Ovary (tissue), 9 donors: ENCODE measurements around the gene TPK1. TPM values are rescaled to one million over a fixed set of nuclear protein-coding genes. Genes with fewer than 3 reads are reported as not detected.

ENCODE experiments used
- DNase-seq, 5 donors: peaks; one replicate each; pipeline ENCODE4 v3.0.0-alpha.2; 2019 to 2020
- H3K27ac ChIP-seq, 2 donors: fragments of 200-600 bp; one replicate each; pipeline versions ENCODE4 v1.5.1 to v1.8.0; 2019 to 2022
- H3K27me3 ChIP-seq: fragments of 200-600 bp; one replicate; pipeline ENCODE4 v1.8.0; 2022
- H3K36me3 ChIP-seq: fragments of 200-600 bp; sonication (generic); one replicate; pipeline ENCODE4 v1.5.1; 2019
- H3K4me1 ChIP-seq: one replicate; pipeline ENCODE4 v1.8.1; 2013; ENCODE audit warnings: mild to moderate bottlenecking, moderate library complexity; ENCODE audit not compliant: insufficient read depth
- H3K4me3 ChIP-seq: fragments of 200-600 bp; sonication (generic); one replicate; pipeline ENCODE4 v1.5.1; 2017
- H3K9me3 ChIP-seq, 2 donors: fragments of 200-600 bp in 1 of 2; sonication (generic) in 1 of 2; one replicate each; pipeline versions ENCODE4 v1.5.1 to v1.8.1; 2013 to 2019; ENCODE audit warnings: mild to moderate bottlenecking in 1 of 2, moderate library complexity in 1 of 2
- CTCF ChIP-seq, 3 donors: fragments of 450-650 bp in 2 of 3; fragments of 200-600 bp in 1 of 3; IDR thresholded peaks; one replicate each; pipeline versions ENCODE4 v1.5.1 to v1.8.0; 2016 to 2022; ENCODE audit warnings: antibody characterized with exemption in 3 of 3, mild to moderate bottlenecking in 1 of 3
- EP300 ChIP-seq: sonication (generic); formaldehyde crosslinking; IDR thresholded peaks from one replicate; pipeline ENCODE4 v1.6.1; 2017; ENCODE audit warnings: antibody characterized with exemption
- POLR2A ChIP-seq: fragments of 450-650 bp; IDR thresholded peaks from one replicate; pipeline ENCODE4 v1.6.1; 2017; ENCODE audit warnings: antibody characterized with exemption, mild to moderate bottlenecking, moderate library complexity
- WGBS, 3 donors: extraction: QIAGEN DNeasy Blood & Tissue Kit in 1 of 3; methylation state at CpG; one replicate each; pipeline versions ENCODE4 v1.1.5 to v1.1.7; 2013 to 2017; 5-methylcytosine and 5-hydroxymethylcytosine counted together
- intact Hi-C, 4 donors: fragments of 100-400 bp; cut with DNase I; formaldehyde crosslinking; loops; one replicate each; pipeline versions ENCODE4 v1.11.0 to v1.15.1; 2022 to 2023
- polyA plus RNA-seq, 2 donors: library from polyadenylated mRNA; stranded (reverse); fragments of 200-250 nt in 1 of 2; fragments of 350-450 nt in 1 of 2; fragmentation: Illumina TruSeq in 1 of 2; extraction: RNeasy Lipid Tissue Mini Kit (QIAGEN cat#74804) in 1 of 2; gene quantifications; one replicate each; pipeline ENCODE4 v1.2.3, GENCODE V29; 2013 to 2014
- total RNA-seq, 7 donors: library from RNA; depleted of rRNA in 2 of 7; stranded (reverse); fragments of >200 nt in 2 of 7; fragmentation: NEBNext Ultra II Directional in 3 of 7; extraction: Animal tissue kit (Norgen Biotek cat#: 25700) in 3 of 7; gene quantifications; one replicate each; pipeline versions ENCODE4 v1.1.0 to v1.2.4, GENCODE V29; 2016 to 2023
- donor health status: DM: no; HTN: no; CAD: no; lungs with moderate emphysema.
- donor health status: DM: no; HTN: no; CAD: no.
- donor health status: Bipolar disorder and iron deficiency.
- donor health status: DM: yes; HTN: yes; CAD: no.
- donor health status: DM: no; HTN: no; CAD: no.
- donor health status: DM: yes; HTN: yes; CAD: no.

Gene TPK1
- total and polyA plus RNA-seq, 9 donors = 3.2 to 13.1 (median 4.6) TPM

GRCh38 chr7:144534655-144535395 lies 301.0 kb downstream of the TPK1 start:
- no peaks in the 10 kb centered on the region for H3K4me1 ChIP-seq
- DNase-seq = no peak
- no peaks in the 10 kb centered on the region for H3K27me3 ChIP-seq
- H3K27ac ChIP-seq = no peak overlapping the region
- no peak for TF ChIP-seq CTCF (IDR thresholded peaks at IDR 0.05)
- no peak for TF ChIP-seq POLR2A
- no peak for TF ChIP-seq EP300
- 94 to 97% (median 95%) methylated on average over 3 of the region's 3 CpGs for WGBS, 3 donors
- no peak overlapping the region for H3K4me3 ChIP-seq
- H3K36me3 ChIP-seq = no peaks in the 10 kb centered on the region
- intact Hi-C loops = no loop called here
- no peaks in the 10 kb centered on the region for H3K9me3 ChIP-seq

GRCh38 chr7:144534196-144534595 lies 301.7 kb downstream of the TPK1 start:
- 40 to 52% (median 44%) methylated on average over 4 of the region's 4 CpGs for WGBS, 3 donors
- no peak for DNase-seq
- Histone ChIP-seq H3K9me3 (no peaks in the 10 kb centered on the region), H3K27me3 (no peaks in the 10 kb centered on the region), H3K4me1 (no peaks in the 10 kb centered on the region), H3K27ac (no peak overlapping the region), H3K4me3 (no peak overlapping the region), H3K36me3 (no peaks in the 10 kb centered on the region)
- intact Hi-C loops = no loop called here
- TF ChIP-seq EP300 (no peak), CTCF (IDR thresholded peaks at IDR 0.05) (no peak), POLR2A (no peak)

GRCh38 chr7:144531181-144531580 lies 304.7 kb downstream of the TPK1 start:
- intact Hi-C loops = no loop called here
- Histone ChIP-seq H3K27me3 (no peaks in the 10 kb centered on the region), H3K4me1 (no peaks in the 10 kb centered on the region), H3K9me3 (no peaks in the 10 kb centered on the region), H3K27ac (no peak overlapping the region), H3K36me3 (no peaks in the 10 kb centered on the region), H3K4me3 (no peak overlapping the region)
- DNase-seq = no peak
- TF ChIP-seq EP300 = no peak
- no peak for TF ChIP-seq POLR2A
- TF ChIP-seq CTCF (IDR thresholded peaks at IDR 0.05) = no peak

GRCh38 chr7:144529269-144529926 lies 306.5 kb downstream of the TPK1 start:
- Histone ChIP-seq H3K4me3 (no peak overlapping the region), H3K36me3 (no peaks in the 10 kb centered on the region), H3K4me1 (no peaks in the 10 kb centered on the region), H3K27me3 (no peaks in the 10 kb centered on the region), H3K27ac (no peak overlapping the region), H3K9me3 (no peaks in the 10 kb centered on the region)
- DNase-seq = no peak
- TF ChIP-seq POLR2A = no peak
- no peak for TF ChIP-seq EP300
- TF ChIP-seq CTCF (IDR thresholded peaks at IDR 0.05) = no peak
- intact Hi-C loops = no loop called here
- 42 to 62% (median 59%) methylated on average over 3 of the region's 3 CpGs for WGBS, 3 donors
